ENCODE measurements around the gene ARAP2. TPM values are rescaled to one million over a fixed set of nuclear protein-coding genes. Genes with fewer than 3 reads are reported as not detected.
"Not testable (repeated sequence)": the region's sequence is repeated elsewhere in the genome, so short reads cannot be mapped to it uniquely, and the experiment has no call there.

ARAP2 gene
- total and polyA plus RNA-seq, 2 donors = 23.7 to 67.0 TPM

- Histone ChIP-seq H3K4me3 (ENCODE audit: low read length in 2 of 2) (no peak overlapping the region), H3K9me3 (ENCODE audit: control insufficient read depth in 2 of 2, insufficient read depth in 1 of 2, low read length in 1 of 2) (no peaks in the 10 kb centered on the region), H3K27me3 (ENCODE audit: control insufficient read depth in 2 of 2, insufficient read depth in 1 of 2, low read length in 1 of 2) (no peaks in the 10 kb centered on the region), H3K4me1 (ENCODE audit: control insufficient read depth in 2 of 2, insufficient read depth in 2 of 2, low read length in 2 of 2) (no peaks in the 10 kb centered on the region), H3K36me3 (ENCODE audit: control insufficient read depth in 2 of 2, insufficient read depth in 2 of 2, low read length in 1 of 2) (peaks cover 9 to 37% of the 10 kb centered on the region in 2 donors), H3K27ac (ENCODE audit: low read depth in 1 of 2, low read length in 1 of 2) (no peak overlapping the region)
- 93% methylated on average over 3 of the region's 3 CpGs for WGBS
- no peak for DNase-seq (ENCODE audit: low read depth in 6 of 9, low spot score in 9 of 9)
Measured at GRCh38 chr4:36183232-36183631, 61.1 kb downstream of the ARAP2 start.

DNA sequence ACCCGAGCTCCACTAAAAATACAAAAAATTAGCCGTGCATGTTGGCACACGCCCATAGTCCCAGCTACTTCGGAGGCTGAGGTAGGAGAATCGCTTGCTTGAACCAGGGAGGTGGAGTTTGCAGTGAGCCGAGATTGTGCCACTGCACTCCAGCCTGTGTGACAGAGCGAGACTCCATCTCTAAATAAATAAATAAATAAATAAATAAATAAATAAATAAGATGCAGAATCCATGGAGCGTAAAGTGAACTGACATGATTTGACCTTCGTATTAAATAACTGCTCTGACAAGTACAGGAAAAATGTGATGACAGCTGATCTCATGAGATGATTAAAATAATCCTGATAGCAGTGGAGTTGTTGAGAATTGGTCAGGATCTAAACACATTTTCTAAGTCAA, 62.0 kb downstream of the ARAP2 start:
- not testable (repeated sequence) for H3K27me3 ChIP-seq (ENCODE audit: control insufficient read depth in 2 of 2, insufficient read depth in 1 of 2, low read length in 1 of 2); H3K27ac ChIP-seq (ENCODE audit: low read depth in 1 of 2, low read length in 1 of 2); H3K4me1 ChIP-seq (ENCODE audit: control insufficient read depth in 2 of 2, insufficient read depth in 2 of 2, low read length in 2 of 2); DNase-seq (ENCODE audit: low read depth in 6 of 9, low spot score in 9 of 9); H3K4me3 ChIP-seq (ENCODE audit: low read length in 2 of 2); H3K9me3 ChIP-seq (ENCODE audit: control insufficient read depth in 2 of 2, insufficient read depth in 1 of 2, low read length in 1 of 2)
- 98% methylated on average over 9 of the region's 9 CpGs for WGBS
- peaks cover 9 to 41% of the 10 kb centered on the region in 2 donors for H3K36me3 ChIP-seq (ENCODE audit: control insufficient read depth in 2 of 2, insufficient read depth in 2 of 2, low read length in 1 of 2)

DNA sequence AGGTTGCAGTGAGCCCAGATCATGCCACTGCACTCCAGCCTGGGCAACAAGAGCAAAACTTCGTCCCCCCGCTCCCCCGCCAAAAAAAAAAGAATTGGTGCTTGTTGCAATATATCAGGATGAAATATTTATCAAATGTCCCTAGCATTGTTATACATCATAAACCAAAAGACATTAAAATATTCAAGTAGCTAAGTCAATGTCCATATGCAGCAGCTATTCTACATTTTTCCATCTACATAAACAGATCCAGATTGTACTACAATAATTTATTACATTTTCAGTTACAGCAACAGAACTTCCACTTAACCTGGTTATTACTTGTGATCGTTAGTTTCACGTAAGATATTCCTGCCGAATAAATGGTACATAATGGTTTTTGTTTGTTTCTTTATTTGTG, 64.1 kb downstream of the ARAP2 start:
- Histone ChIP-seq H3K4me1 (ENCODE audit: control insufficient read depth in 2 of 2, insufficient read depth in 2 of 2, low read length in 2 of 2) (no peaks in the 10 kb centered on the region), H3K27ac (ENCODE audit: low read depth in 1 of 2, low read length in 1 of 2) (no peak overlapping the region), H3K9me3 (ENCODE audit: control insufficient read depth in 2 of 2, insufficient read depth in 1 of 2, low read length in 1 of 2) (no peaks in the 10 kb centered on the region), H3K4me3 (ENCODE audit: low read length in 2 of 2) (no peak overlapping the region), H3K27me3 (ENCODE audit: control insufficient read depth in 2 of 2, insufficient read depth in 1 of 2, low read length in 1 of 2) (no peaks in the 10 kb centered on the region), H3K36me3 (ENCODE audit: control insufficient read depth in 2 of 2, insufficient read depth in 2 of 2, low read length in 1 of 2) (peaks cover 0 to 31% of the 10 kb centered on the region in 2 donors)
- no peak for DNase-seq (ENCODE audit: low read depth in 6 of 9, low spot score in 9 of 9)
- 98% methylated on average over 6 of the region's 6 CpGs for WGBS

DNA sequence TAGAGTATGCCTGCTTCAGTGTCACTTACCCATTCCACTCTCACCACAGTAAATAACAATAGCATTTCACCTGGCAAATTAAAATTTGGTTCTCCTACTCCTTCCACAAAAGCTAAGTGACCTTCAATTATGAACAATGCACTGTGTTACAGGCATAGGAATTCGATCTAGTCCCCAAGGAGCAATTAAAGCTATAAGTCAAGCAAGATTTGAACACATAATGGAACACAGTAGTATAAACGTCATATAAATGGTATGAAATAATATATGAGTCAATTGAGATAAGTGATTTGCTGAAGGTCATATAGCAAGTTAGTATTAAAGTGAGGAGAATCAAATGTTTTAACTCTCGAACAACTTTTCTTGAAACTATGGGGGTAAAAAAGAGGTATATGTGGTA, 65.8 kb downstream of the ARAP2 start:
- no peak overlapping the region for H3K27ac ChIP-seq (ENCODE audit: low read depth in 1 of 2, low read length in 1 of 2)
- peaks cover 0 to 30% of the 10 kb centered on the region in 2 donors for H3K36me3 ChIP-seq (ENCODE audit: control insufficient read depth in 2 of 2, insufficient read depth in 2 of 2, low read length in 1 of 2)
- no peak overlapping the region for H3K4me3 ChIP-seq (ENCODE audit: low read length in 2 of 2)
- no peaks in the 10 kb centered on the region for H3K27me3 ChIP-seq (ENCODE audit: control insufficient read depth in 2 of 2, insufficient read depth in 1 of 2, low read length in 1 of 2)
- no peaks in the 10 kb centered on the region for H3K4me1 ChIP-seq (ENCODE audit: control insufficient read depth in 2 of 2, insufficient read depth in 2 of 2, low read length in 2 of 2)
- 97% methylated on average over 3 of the region's 3 CpGs for WGBS
- H3K9me3 ChIP-seq (ENCODE audit: control insufficient read depth in 2 of 2, insufficient read depth in 1 of 2, low read length in 1 of 2) = no peaks in the 10 kb centered on the region
- no peak for DNase-seq (ENCODE audit: low read depth in 6 of 9, low spot score in 9 of 9)

DNA sequence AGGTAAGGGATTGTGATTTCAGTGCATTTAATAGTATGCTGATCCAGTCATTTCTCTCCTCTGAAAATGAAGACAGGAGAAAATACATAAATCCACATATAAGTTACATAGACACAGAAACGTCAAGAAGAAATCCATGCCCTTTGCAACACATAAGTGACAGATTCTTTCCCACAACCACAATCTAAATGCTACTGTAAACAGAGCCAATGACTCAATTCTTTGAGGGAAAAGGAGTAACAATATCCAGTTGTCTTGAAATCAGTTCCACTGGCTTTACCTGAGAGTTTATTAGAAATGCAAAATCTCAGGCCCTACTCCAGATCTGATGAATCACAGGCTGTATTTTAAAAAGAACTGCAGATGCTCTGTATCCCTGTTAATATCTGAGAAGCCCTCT, 66.4 kb downstream of the ARAP2 start:
- no peak for DNase-seq (ENCODE audit: low read depth in 6 of 9, low spot score in 9 of 9)
- peaks cover 0 to 30% of the 10 kb centered on the region in 2 donors for H3K36me3 ChIP-seq (ENCODE audit: control insufficient read depth in 2 of 2, insufficient read depth in 2 of 2, low read length in 1 of 2)
- no peak overlapping the region for H3K27ac ChIP-seq (ENCODE audit: low read depth in 1 of 2, low read length in 1 of 2)
- no peaks in the 10 kb centered on the region for H3K9me3 ChIP-seq (ENCODE audit: control insufficient read depth in 2 of 2, insufficient read depth in 1 of 2, low read length in 1 of 2)
- no peak overlapping the region for H3K4me3 ChIP-seq (ENCODE audit: low read length in 2 of 2)
- H3K4me1 ChIP-seq (ENCODE audit: control insufficient read depth in 2 of 2, insufficient read depth in 2 of 2, low read length in 2 of 2) = no peaks in the 10 kb centered on the region
- 97% methylated on average over 1 of the region's 1 CpG for WGBS
- no peaks in the 10 kb centered on the region for H3K27me3 ChIP-seq (ENCODE audit: control insufficient read depth in 2 of 2, insufficient read depth in 1 of 2, low read length in 1 of 2)

GRCh38 chr4:36174570-36174969, 69.7 kb downstream of the ARAP2 start:
- Histone ChIP-seq H3K27ac (ENCODE audit: low read depth in 1 of 2, low read length in 1 of 2) (no peak overlapping the region), H3K4me3 (ENCODE audit: low read length in 2 of 2) (no peak overlapping the region), H3K27me3 (ENCODE audit: control insufficient read depth in 2 of 2, insufficient read depth in 1 of 2, low read length in 1 of 2) (no peaks in the 10 kb centered on the region), H3K4me1 (ENCODE audit: control insufficient read depth in 2 of 2, insufficient read depth in 2 of 2, low read length in 2 of 2) (no peaks in the 10 kb centered on the region), H3K9me3 (ENCODE audit: control insufficient read depth in 2 of 2, insufficient read depth in 1 of 2, low read length in 1 of 2) (no peaks in the 10 kb centered on the region), H3K36me3 (ENCODE audit: control insufficient read depth in 2 of 2, insufficient read depth in 2 of 2, low read length in 1 of 2) (peaks cover 0 to 27% of the 10 kb centered on the region in 2 donors)
- DNase-seq (ENCODE audit: low read depth in 6 of 9, low spot score in 9 of 9) = no peak

GRCh38 chr4:36173905-36174304, 70.4 kb downstream of the ARAP2 start:
- H3K4me1 ChIP-seq (ENCODE audit: control insufficient read depth in 2 of 2, insufficient read depth in 2 of 2, low read length in 2 of 2) = no peaks in the 10 kb centered on the region
- no peak for DNase-seq (ENCODE audit: low read depth in 6 of 9, low spot score in 9 of 9)
- H3K4me3 ChIP-seq (ENCODE audit: low read length in 2 of 2) = no peak overlapping the region
- no peaks in the 10 kb centered on the region for H3K27me3 ChIP-seq (ENCODE audit: control insufficient read depth in 2 of 2, insufficient read depth in 1 of 2, low read length in 1 of 2)
- no peak overlapping the region for H3K27ac ChIP-seq (ENCODE audit: low read depth in 1 of 2, low read length in 1 of 2)
- no peaks in the 10 kb centered on the region for H3K9me3 ChIP-seq (ENCODE audit: control insufficient read depth in 2 of 2, insufficient read depth in 1 of 2, low read length in 1 of 2)
- peaks cover 0 to 24% of the 10 kb centered on the region in 2 donors for H3K36me3 ChIP-seq (ENCODE audit: control insufficient read depth in 2 of 2, insufficient read depth in 2 of 2, low read length in 1 of 2)

- no peak for DNase-seq (ENCODE audit: low read depth in 6 of 9, low spot score in 9 of 9)
- H3K9me3 ChIP-seq (ENCODE audit: control insufficient read depth in 2 of 2, insufficient read depth in 1 of 2, low read length in 1 of 2) = no peaks in the 10 kb centered on the region
- no peak overlapping the region for H3K4me3 ChIP-seq (ENCODE audit: low read length in 2 of 2)
- peaks cover 0 to 25% of the 10 kb centered on the region in 2 donors for H3K36me3 ChIP-seq (ENCODE audit: control insufficient read depth in 2 of 2, insufficient read depth in 2 of 2, low read length in 1 of 2)
- WGBS = 96% methylated on average over 2 of the region's 2 CpGs
- H3K4me1 ChIP-seq (ENCODE audit: control insufficient read depth in 2 of 2, insufficient read depth in 2 of 2, low read length in 2 of 2) = no peaks in the 10 kb centered on the region
- H3K27ac ChIP-seq (ENCODE audit: low read depth in 1 of 2, low read length in 1 of 2) = no peak overlapping the region
- H3K27me3 ChIP-seq (ENCODE audit: control insufficient read depth in 2 of 2, insufficient read depth in 1 of 2, low read length in 1 of 2) = no peaks in the 10 kb centered on the region
Measured at GRCh38 chr4:36172656-36173055, 71.7 kb downstream of the ARAP2 start.

- Histone ChIP-seq H3K4me1 (ENCODE audit: control insufficient read depth in 2 of 2, insufficient read depth in 2 of 2, low read length in 2 of 2) (no peaks in the 10 kb centered on the region), H3K27me3 (ENCODE audit: control insufficient read depth in 2 of 2, insufficient read depth in 1 of 2, low read length in 1 of 2) (no peaks in the 10 kb centered on the region), H3K9me3 (ENCODE audit: control insufficient read depth in 2 of 2, insufficient read depth in 1 of 2, low read length in 1 of 2) (no peaks in the 10 kb centered on the region), H3K36me3 (ENCODE audit: control insufficient read depth in 2 of 2, insufficient read depth in 2 of 2, low read length in 1 of 2) (peaks cover 12 to 31% of the 10 kb centered on the region in 2 donors), H3K4me3 (ENCODE audit: low read length in 2 of 2) (no peak overlapping the region), H3K27ac (ENCODE audit: low read depth in 1 of 2, low read length in 1 of 2) (no peak overlapping the region)
- WGBS = 95% methylated on average over 6 of the region's 6 CpGs
- no peak for DNase-seq (ENCODE audit: low read depth in 6 of 9, low spot score in 9 of 9)
Measured at GRCh38 chr4:36168127-36168878, 76.0 kb downstream of the ARAP2 start.
